Activated naive CD8-positive, alpha-beta T cell treated with anti-CD3 and anti-CD28 coated beads for 36 hours (primary cell): Measurements from ENCODE around the gene SZT2. TPM values are rescaled to one million over a fixed set of nuclear protein-coding genes. Genes with fewer than 3 reads are reported as not detected.

Source experiments
- DNase-seq: peaks from one replicate; pipeline ENCODE4 v3.0.0; 2021
- H3K27ac Mint-ChIP-seq: one replicate; pipeline ENCODE4 v1.8.0; 2022; ENCODE audit warnings: mild to moderate bottlenecking, moderate library complexity, mixed read lengths
- H3K27me3 Mint-ChIP-seq: one replicate; pipeline ENCODE4 v1.8.0; 2022; ENCODE audit warnings: mild to moderate bottlenecking, mixed read lengths
- H3K36me3 Mint-ChIP-seq: one replicate; pipeline ENCODE4 v1.8.0; 2021; ENCODE audit warnings: mild to moderate bottlenecking, mixed read lengths
- H3K4me1 Mint-ChIP-seq: one replicate; pipeline ENCODE4 v1.8.0; 2021; ENCODE audit warnings: mixed read lengths
- H3K4me3 Mint-ChIP-seq: one replicate; pipeline ENCODE4 v1.8.0; 2022; ENCODE audit warnings: mild to moderate bottlenecking, moderate library complexity, mixed read lengths
- H3K9me3 Mint-ChIP-seq: one replicate; pipeline ENCODE4 v1.8.0; 2022; ENCODE audit warnings: mixed read lengths
- total RNA-seq, 2 experiments: library from RNA; stranded (reverse); gene quantifications; one replicate each; pipeline ENCODE4 v1.2.3, GENCODE V29; 2021

Gene SZT2
- total RNA-seq = 10 to 100 TPM; 22.4 to 27.6 TPM

DNA sequence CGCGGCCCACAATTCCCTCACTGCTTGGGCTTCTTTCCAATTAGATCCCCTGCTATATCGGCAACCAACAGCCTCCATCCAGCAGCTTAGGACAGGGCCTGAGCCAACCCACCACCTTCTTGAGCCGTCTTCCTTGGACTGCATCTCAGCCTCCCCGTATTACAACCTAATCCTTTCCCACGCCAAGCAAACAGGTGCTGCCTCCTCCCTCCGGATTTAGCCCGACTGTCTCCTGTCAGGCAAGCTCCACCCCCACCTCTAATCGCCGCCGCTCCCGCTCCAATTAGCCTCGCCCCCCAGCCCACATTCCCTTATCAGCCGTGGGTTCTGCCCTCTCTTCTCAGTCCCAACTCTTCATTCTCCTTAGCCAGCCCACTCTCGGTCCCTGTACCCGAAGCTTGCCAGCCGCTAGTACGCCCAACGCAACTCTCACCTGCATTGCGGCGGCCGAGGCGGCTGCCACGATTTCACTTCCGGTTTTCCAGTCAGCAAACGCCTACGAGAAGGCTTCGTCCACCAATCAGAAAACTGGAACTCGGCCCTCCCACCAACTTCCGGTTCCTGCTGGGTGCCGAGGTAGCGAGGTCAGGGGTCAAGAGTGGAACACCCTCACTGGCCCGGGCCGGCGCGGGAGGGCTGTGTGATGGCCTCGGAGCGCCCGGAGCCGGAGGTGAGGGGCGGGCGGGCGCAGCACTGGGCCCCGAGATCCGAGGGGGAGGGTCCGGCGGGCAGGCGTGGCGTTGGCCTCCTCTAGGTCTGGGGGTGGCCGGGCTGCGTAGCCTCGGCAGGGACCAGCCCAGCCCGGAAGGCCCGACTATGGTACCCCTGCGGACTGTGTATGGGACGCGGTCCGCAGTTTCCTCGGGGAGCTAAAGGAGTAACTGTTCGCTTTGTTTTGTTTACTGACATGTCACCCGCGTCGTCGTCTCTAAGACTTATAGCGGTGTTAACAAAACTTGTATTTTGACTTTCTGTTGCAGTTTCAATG is at the start of gene SZT2, which contains the start of gene MED8:
SZT2 (plus strand) TSS at position 574 of the 988 bp plus-strand sequence; CDS start at position 644, 70 bp downstream.
MED8 (minus strand) TSS at position 475 of the 988 bp plus-strand sequence; CDS start at position 439, 36 bp downstream.
- Mint-ChIP-seq H3K27ac (peak within 1 kb of the TSS; percentile 98), H3K4me1 (peaks cover 27% of the 10 kb centered on the region), H3K9me3 (no peaks in the 10 kb centered on the region), H3K27me3 (no peaks in the 10 kb centered on the region), H3K36me3 (peaks cover 7% of the 10 kb centered on the region), H3K4me3 (peak within 1 kb of the TSS; percentile 100)
- peak; percentile 90 for DNase-seq

DNA sequence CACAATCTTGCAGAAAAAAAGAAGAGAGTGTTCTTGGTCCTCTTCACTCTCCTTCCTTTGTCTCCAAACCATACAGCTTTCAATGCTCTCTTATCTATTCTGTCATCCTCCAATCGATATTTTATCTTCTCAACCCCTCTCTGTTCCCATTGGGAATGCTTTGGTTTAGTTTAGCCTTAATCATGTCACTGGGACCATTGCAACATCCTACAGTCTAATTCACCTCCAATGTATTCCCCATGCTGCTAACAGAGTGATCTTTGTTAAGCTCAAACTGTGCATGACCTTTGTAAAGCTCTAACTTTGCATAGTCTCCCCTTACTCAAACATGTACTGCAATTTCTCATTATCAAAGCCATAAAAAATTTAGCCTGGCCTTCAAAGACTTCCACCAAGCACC is 49.1 kb upstream of the SZT2 start:
- no peaks in the 10 kb centered on the region for H3K36me3 Mint-ChIP-seq
- no peaks in the 10 kb centered on the region for H3K9me3 Mint-ChIP-seq
- DNase-seq = no peak
- H3K4me3 Mint-ChIP-seq = no peak overlapping the region
- H3K4me1 Mint-ChIP-seq = no peaks in the 10 kb centered on the region
- H3K27ac Mint-ChIP-seq = no peak overlapping the region
- peaks cover 3% of the 10 kb centered on the region for H3K27me3 Mint-ChIP-seq

DNA sequence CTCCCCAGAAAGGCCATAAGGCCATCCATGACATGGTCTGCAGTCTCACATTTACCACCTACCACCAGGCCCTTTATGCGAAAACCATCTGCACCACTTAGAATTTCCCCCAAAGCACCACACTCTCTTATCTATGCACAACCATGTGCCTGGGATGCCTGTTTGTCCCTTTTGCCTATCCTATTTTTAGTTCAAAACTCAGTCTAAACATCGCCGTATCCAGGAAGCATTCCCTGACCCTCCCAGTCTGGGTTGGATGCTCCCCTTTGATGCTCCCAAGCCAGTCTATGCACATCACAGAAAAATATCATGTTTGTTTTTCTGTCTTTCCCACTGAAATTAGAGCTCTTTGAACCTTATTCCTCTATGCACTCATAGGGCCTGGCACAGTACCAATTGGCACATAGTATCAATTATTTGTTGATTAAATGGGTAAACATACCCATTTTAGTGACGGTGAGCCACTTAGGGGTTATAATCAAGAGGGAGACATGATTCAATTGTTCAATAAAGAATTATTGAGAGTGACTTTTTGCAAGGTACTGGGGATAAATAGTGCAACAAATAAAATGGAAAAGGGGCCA is 45.3 kb upstream of the SZT2 start:
- DNase-seq = no peak
- Mint-ChIP-seq H3K9me3 (no peaks in the 10 kb centered on the region), H3K27ac (no peak overlapping the region), H3K4me1 (peaks cover 3% of the 10 kb centered on the region), H3K36me3 (no peaks in the 10 kb centered on the region), H3K4me3 (no peak overlapping the region), H3K27me3 (peaks cover 3% of the 10 kb centered on the region)

DNA sequence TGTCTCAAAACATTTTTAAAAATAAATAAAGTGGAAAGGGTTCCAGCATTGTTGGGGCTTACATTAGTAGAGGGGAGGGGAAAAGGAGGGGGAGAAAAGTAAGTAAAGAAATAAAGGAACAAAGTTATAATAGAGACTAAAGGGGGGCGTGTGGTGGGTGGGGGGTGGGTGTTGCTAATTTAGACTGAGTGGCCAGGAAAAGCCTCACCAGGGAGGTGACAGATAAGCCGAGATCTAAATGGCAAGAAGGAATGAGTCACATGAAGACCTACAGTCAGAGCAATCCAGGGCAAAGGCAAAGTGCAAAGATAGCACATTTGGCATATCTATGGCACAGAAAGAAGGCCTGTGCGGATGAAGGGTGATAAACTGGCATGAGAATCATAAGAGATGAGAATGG is 44.6 kb upstream of the SZT2 start:
- Mint-ChIP-seq H3K9me3 (no peaks in the 10 kb centered on the region), H3K27ac (no peak overlapping the region), H3K4me1 (peaks cover 6% of the 10 kb centered on the region), H3K27me3 (peaks cover 3% of the 10 kb centered on the region), H3K36me3 (no peaks in the 10 kb centered on the region), H3K4me3 (no peak overlapping the region)
- no peak for DNase-seq

DNA sequence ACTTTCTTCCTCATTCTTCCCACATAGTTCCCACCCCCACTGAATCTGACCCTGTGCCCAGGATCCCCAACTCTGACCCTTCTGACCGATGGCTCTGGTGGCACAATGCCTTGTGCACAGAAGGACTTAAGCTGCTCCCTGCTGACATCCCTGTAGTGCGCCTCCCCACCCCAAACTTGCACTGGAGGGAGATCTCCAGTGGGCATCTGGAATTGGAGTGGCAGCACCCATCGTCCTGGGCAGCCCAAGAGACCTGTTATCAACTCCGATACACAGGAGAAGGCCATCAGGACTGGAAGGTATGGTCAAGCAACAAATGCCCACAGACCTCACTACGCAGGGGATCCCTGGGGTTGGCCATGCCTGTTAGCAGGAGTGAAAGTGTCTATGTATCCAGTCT is 43.1 kb upstream of the SZT2 start:
- no peak for DNase-seq
- Mint-ChIP-seq H3K27ac (no peak overlapping the region), H3K9me3 (no peaks in the 10 kb centered on the region), H3K4me1 (peaks cover 9% of the 10 kb centered on the region), H3K36me3 (no peaks in the 10 kb centered on the region), H3K4me3 (no peak overlapping the region), H3K27me3 (peaks cover 3% of the 10 kb centered on the region)

DNA sequence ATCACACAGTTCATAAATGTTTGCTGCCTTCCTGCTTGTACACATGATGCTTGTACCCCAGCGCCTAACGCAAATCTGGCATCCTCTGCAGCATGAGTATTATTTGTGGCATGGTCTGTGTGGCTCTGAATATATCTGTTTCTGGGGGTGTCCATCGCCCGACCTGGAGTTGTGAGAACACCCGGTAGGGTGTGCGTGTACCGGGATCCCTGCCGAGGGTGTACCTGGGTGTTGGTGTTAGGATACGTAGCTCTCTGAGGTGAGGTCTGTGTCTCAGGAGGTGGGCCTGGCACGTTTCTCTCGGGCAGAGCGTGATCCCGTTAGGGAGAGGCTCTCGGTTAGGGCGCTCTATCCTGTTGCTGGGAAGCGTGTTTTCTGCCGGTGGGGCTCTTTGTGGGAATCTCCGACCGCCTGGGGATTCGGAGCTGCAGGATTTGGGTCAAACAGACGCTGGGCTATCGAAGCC is 41.3 kb upstream of the SZT2 start:
- Mint-ChIP-seq H3K27ac (no peak overlapping the region), H3K9me3 (no peaks in the 10 kb centered on the region), H3K4me1 (peaks cover 9% of the 10 kb centered on the region), H3K36me3 (no peaks in the 10 kb centered on the region), H3K27me3 (peaks cover 3% of the 10 kb centered on the region), H3K4me3 (peak overlapping the region; percentile 5)
- DNase-seq = no peak

DNA sequence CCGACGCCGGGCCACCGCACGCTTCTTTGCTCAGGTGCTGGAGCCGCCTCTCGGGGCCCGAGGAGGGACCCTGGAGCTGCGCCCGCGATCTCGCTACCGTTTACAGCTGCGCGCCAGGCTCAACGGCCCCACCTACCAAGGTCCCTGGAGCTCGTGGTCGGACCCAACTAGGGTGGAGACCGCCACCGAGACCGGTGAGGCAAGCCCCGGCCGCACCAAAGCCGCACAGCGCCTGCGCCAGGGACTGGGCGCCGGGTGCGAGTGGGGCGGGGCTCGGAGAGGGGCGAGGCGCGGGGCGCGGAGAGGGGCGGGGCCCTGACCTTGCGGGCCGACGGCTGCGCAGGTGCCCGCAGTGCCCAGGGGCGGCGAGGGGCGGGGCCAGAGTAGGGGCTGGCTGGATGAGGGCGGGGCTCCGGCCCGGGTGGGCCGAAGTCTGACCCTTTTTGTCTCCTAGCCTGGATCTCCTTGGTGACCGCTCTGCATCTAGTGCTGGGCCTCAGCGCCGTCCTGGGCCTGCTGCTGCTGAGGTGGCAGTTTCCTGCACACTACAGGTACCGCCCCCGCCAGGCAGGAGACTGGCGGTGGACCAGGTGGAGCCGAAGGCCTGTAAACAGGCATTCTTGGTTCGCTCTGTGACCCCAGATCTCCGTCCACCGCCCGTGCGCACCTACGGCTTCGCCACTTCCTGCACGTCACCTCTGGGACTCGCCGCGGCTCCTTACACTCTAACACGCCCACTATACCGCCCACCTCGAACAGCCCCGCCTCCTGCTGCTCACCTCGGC is 40.7 kb upstream of the SZT2 start:
- Mint-ChIP-seq H3K4me3 (peak overlapping the region; percentile 69), H3K9me3 (no peaks in the 10 kb centered on the region), H3K27ac (peak overlapping the region; percentile 73), H3K36me3 (no peaks in the 10 kb centered on the region), H3K4me1 (peaks cover 9% of the 10 kb centered on the region), H3K27me3 (peaks cover 3% of the 10 kb centered on the region)
- peak; percentile 71 for DNase-seq

DNA sequence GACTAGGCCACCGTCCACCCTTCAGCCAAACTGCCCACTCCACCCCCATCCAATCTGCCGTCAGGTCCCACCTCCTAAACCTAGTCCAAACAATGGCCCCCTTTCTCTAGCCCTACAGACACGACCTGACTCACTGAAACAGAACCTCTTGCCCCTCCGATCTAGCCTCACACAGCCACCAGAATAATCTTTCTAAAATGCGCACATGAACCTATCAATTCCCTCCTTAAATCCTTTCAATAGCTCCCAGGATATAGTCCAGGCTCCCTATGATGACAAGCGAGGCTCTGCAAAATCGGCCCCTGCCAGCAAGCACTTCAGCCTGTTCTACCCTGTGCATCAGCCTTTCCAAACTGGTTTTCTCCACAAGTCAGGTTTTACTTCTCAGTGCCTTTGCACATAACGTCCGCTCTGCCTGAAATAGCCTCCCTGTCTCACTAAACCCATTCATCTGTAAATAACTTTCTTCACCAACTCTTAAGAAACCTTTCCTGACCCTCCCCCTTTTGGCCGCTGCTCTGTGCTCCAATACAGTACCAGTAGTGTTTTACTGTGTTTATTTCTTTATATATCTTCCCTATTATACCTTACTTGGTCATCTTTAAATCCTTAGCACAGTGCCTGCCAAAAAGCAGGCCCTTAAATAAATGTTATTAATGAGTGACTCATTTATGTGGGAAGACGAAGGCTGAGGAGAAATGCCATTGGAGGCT is 39.9 kb upstream of the SZT2 start:
- Mint-ChIP-seq H3K9me3 (no peaks in the 10 kb centered on the region), H3K36me3 (peaks cover 3% of the 10 kb centered on the region), H3K27me3 (peaks cover 3% of the 10 kb centered on the region)

DNA sequence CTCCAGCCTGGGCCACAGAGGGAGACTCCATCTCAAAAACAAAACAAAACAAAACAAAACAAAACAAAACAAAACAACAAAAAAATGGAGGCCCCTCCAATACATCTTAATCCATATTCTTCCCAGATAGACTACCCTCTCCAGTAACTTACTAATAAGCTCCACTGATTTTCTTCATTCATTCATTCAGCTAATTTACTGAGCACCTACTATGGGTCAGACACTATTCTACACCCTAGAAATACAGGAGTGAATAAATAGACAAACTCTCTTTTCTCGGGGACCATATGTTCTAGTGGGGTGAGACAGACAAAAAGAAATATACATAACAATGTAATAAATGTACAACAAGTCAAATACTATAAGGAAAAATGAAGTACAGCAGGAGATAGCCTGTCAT is 38.7 kb upstream of the SZT2 start:
- DNase-seq = no peak
- Mint-ChIP-seq H3K9me3 (no peaks in the 10 kb centered on the region), H3K36me3 (peaks cover 3% of the 10 kb centered on the region), H3K4me1 (peaks cover 9% of the 10 kb centered on the region), H3K27me3 (no peaks in the 10 kb centered on the region), H3K4me3 (no peak overlapping the region), H3K27ac (no peak overlapping the region)

More for the DNA sequence above, 39.9 kb upstream of the SZT2 start:
- DNase-seq = no peak
- H3K4me3 Mint-ChIP-seq = peak overlapping the region; percentile 69
- H3K27ac Mint-ChIP-seq = peak overlapping the region; percentile 73
- H3K4me1 Mint-ChIP-seq = peaks cover 9% of the 10 kb centered on the region

DNA sequence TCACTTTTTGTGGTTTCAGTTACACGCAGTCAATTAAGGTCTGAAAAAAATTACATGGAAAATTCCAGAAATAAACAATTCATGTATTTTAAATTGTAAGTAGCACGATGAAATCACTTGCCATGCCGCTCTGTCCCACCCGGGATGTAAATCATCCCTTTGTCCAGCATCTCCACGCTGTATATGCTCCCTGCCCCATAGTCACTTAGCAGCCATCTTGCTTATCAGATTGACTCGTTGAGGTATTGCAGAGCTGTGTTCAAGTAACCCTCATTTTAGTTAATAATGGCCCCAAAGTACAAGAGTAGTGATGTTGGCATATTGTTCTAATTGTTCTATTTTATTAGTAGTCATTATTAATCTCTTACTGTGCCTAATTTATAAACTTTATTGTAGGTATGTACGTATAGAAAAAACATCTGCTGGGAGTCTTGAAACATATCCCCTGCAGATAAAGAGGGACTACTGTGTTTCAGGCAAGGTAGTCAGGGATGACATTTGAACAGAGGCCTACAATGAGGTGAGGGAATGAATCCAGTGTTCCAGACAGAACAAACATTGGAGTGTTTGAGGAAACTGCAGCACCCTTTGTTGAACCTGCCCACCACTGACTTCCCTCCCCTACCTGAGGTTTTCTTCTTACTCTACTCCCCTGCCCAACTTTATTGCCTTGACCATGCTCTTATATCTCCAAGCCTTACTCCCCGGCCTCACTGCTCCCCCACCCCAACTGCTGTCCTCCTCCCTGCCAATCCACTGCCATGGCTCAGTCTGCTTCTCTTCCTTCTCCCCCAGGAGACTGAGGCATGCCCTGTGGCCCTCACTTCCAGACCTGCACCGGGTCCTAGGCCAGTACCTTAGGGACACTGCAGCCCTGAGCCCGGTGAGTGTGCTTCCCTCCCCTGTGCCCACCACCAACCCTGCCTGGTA is 38.0 kb upstream of the SZT2 start:
- Mint-ChIP-seq H3K36me3 (peaks cover 3% of the 10 kb centered on the region), H3K27ac (no peak overlapping the region), H3K4me3 (no peak overlapping the region), H3K9me3 (no peaks in the 10 kb centered on the region), H3K4me1 (peaks cover 9% of the 10 kb centered on the region), H3K27me3 (no peaks in the 10 kb centered on the region)
- DNase-seq = no peak

DNA sequence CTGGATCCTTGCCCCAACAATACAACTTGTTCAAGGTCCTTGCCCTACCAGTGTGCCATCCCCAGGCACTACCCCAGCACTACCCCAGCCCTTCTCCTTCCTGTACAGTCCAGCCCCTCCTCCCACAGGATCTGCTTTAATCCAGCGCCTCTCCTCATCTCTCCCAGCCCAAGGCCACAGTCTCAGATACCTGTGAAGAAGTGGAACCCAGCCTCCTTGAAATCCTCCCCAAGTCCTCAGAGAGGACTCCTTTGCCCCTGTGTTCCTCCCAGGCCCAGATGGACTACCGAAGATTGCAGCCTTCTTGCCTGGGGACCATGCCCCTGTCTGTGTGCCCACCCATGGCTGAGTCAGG is 37.4 kb upstream of the SZT2 start:
- H3K27me3 Mint-ChIP-seq = no peaks in the 10 kb centered on the region
- H3K36me3 Mint-ChIP-seq = peaks cover 6% of the 10 kb centered on the region
- peaks cover 12% of the 10 kb centered on the region for H3K4me1 Mint-ChIP-seq
- no peaks in the 10 kb centered on the region for H3K9me3 Mint-ChIP-seq
- H3K4me3 Mint-ChIP-seq = no peak overlapping the region
- H3K27ac Mint-ChIP-seq = no peak overlapping the region
- no peak for DNase-seq

DNA sequence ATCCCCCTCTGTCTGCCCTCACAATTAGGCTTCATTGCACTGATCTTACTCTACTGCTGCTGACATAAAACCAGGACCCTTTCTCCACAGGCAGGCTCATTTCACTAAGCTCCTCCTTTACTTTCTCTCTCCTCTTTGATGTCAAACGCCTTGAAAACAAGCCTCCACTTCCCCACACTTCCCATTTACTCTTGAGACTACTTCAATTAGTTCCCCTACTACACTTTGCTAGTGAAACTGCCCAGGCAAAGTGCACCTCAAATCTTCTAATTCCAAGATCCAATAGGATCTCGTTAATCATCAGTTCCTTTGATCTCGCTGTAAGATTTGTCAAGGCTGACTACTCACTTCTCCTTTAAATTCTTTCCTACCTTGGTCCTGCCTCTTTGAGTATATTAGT is 36.8 kb upstream of the SZT2 start:
- Mint-ChIP-seq H3K36me3 (peaks cover 9% of the 10 kb centered on the region), H3K4me1 (peaks cover 14% of the 10 kb centered on the region), H3K9me3 (no peaks in the 10 kb centered on the region), H3K27ac (no peak overlapping the region), H3K27me3 (no peaks in the 10 kb centered on the region), H3K4me3 (no peak overlapping the region)
- no peak for DNase-seq

DNA sequence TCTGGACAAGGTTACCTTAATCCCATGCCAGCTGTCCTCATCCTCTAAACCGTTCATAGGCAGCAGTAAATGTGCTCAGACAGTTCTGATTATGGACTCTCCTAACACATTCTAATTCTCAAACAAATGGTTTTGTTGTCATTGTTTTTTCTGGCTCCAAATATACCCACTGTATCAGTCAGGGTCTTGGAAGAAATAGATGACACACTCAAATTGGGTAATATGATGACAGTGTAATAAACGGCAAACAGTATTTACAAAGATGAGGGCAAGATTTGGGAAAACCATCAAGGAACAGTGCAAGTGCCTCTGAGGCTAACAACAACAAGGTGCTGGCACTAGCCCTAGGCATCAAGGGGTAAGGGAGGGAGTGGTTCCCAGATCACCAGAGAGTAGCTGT is 35.2 kb upstream of the SZT2 start:
- no peaks in the 10 kb centered on the region for H3K9me3 Mint-ChIP-seq
- H3K4me1 Mint-ChIP-seq = peaks cover 12% of the 10 kb centered on the region
- no peak overlapping the region for H3K27ac Mint-ChIP-seq
- DNase-seq = no peak
- H3K27me3 Mint-ChIP-seq = no peaks in the 10 kb centered on the region
- H3K36me3 Mint-ChIP-seq = peaks cover 13% of the 10 kb centered on the region
- H3K4me3 Mint-ChIP-seq = no peak overlapping the region
